ENCODE data around the gene ANKRD44.

The ANKRD44 gene

GRCh38 chr2:197204519-197205250, 105.9 kb downstream of the ANKRD44 start:
- no peak for DNase-seq

- DNase-seq = no peak
Measured at GRCh38 chr2:197201874-197202273, 108.7 kb downstream of the ANKRD44 start.

- DNase-seq = no peak
Measured at GRCh38 chr2:197200762-197201058, 109.9 kb downstream of the ANKRD44 start.

- DNase-seq = no peak
Measured at GRCh38 chr2:197200051-197200761, 110.4 kb downstream of the ANKRD44 start.

- DNase-seq = peak; percentile 97
Measured at GRCh38 chr2:197198890-197199289, 111.7 kb downstream of the ANKRD44 start.

- peak; percentile 49 for DNase-seq
Measured at GRCh38 chr2:197197895-197198311, 112.7 kb downstream of the ANKRD44 start.

- no peak for DNase-seq
Measured at GRCh38 chr2:197196541-197197180, 113.9 kb downstream of the ANKRD44 start.

- no peak for DNase-seq
Measured at GRCh38 chr2:197195518-197195917, 115.1 kb downstream of the ANKRD44 start.

GRCh38 chr2:197191940-197192322, 118.6 kb downstream of the ANKRD44 start:
- DNase-seq = peak; percentile 81

GRCh38 chr2:197191177-197191939, 119.2 kb downstream of the ANKRD44 start:
- DNase-seq = peak; percentile 65

- DNase-seq = no peak
Measured at GRCh38 chr2:197190100-197190432, 120.5 kb downstream of the ANKRD44 start.

GRCh38 chr2:197189426-197190099, 121.0 kb downstream of the ANKRD44 start:
- DNase-seq = no peak

- DNase-seq = no peak
Measured at GRCh38 chr2:197185676-197186075, 124.9 kb downstream of the ANKRD44 start.

- DNase-seq = no peak
Measured at GRCh38 chr2:197184959-197185586, 125.5 kb downstream of the ANKRD44 start.

GRCh38 chr2:197183355-197183754, 127.2 kb downstream of the ANKRD44 start:
- no peak for DNase-seq

GRCh38 chr2:197182668-197183067, 127.9 kb downstream of the ANKRD44 start:
- no peak for DNase-seq

- DNase-seq = no peak
Measured at GRCh38 chr2:197181491-197181890, 129.1 kb downstream of the ANKRD44 start.

- DNase-seq = no peak
Measured at GRCh38 chr2:197179744-197180498, 130.7 kb downstream of the ANKRD44 start.

- no peak for DNase-seq
Measured at GRCh38 chr2:197176522-197176921, 134.1 kb downstream of the ANKRD44 start.

- DNase-seq = no peak
Measured at GRCh38 chr2:197174539-197175094, 136.0 kb downstream of the ANKRD44 start.

GRCh38 chr2:197171582-197171981, 139.0 kb downstream of the ANKRD44 start:
- no peak for DNase-seq

Data from central memory CD4-positive, alpha-beta T cell (primary cell).